SK-N-SH treated with all-trans-retinoic acid at 6 μM for 48 hours (cell line): ENCODE measurements around the gene TIAM1.

Source experiments
- ATAC-seq: fragments of 200-7000 bp; cut with Tn5 transposase; 3 replicates; pipeline ENCODE4 v1.9.1; 2020; ENCODE audit warnings: mild to moderate bottlenecking, moderate library complexity
- ARNTL ChIP-seq: fragments of 450-650 bp; formaldehyde crosslinking; IDR thresholded peaks from 2 replicates; pipeline ENCODE4 v1.5.0; 2020; ENCODE audit warnings: low read depth, mild to moderate bottlenecking, moderate library complexity, borderline replicate concordance
- BACH2 ChIP-seq: fragments of 250-450 bp; sonication (Bioruptor Pico); IDR thresholded peaks from 2 replicates; pipeline ENCODE4 v1.9.0; 2021; ENCODE audit warnings: mild to moderate bottlenecking, borderline replicate concordance
- CREB5 ChIP-seq: fragments of 250-450 bp; sonication (Bioruptor Pico); IDR thresholded peaks from 2 replicates; pipeline ENCODE4 v1.5.1; 2020; ENCODE audit warnings: low read depth, mild to moderate bottlenecking, moderate library complexity
- CSDC2 ChIP-seq: fragments of 250-450 bp; sonication (Bioruptor Pico); IDR thresholded peaks from 2 replicates; pipeline ENCODE4 v1.5.0; 2020; ENCODE audit warnings: mild to moderate bottlenecking, moderate library complexity
- CSRNP3 ChIP-seq: fragments of 250-450 bp; sonication (Bioruptor Pico); IDR thresholded peaks from 2 replicates; pipeline ENCODE4 v1.5.1; 2021; ENCODE audit warnings: mild to moderate bottlenecking, moderate library complexity
- ESRRG ChIP-seq: fragments of 250-450 bp; sonication (Bioruptor Pico); IDR thresholded peaks from 2 replicates; pipeline ENCODE4 v1.6.1; 2021; ENCODE audit warnings: mild to moderate bottlenecking
- GLIS3 ChIP-seq: fragments of 250-450 bp; sonication (Bioruptor Pico); IDR thresholded peaks from 2 replicates; pipeline ENCODE4 v1.5.0; 2020; ENCODE audit warnings: mild to moderate bottlenecking, moderate library complexity
- ISL1 ChIP-seq: fragments of 250-450 bp; sonication (Bioruptor Pico); IDR thresholded peaks from 2 replicates; pipeline ENCODE4 v2.1.2; 2022; ENCODE audit warnings: mild to moderate bottlenecking, moderate library complexity
- OSR1 ChIP-seq: fragments of 250-450 bp; sonication (Bioruptor Pico); IDR thresholded peaks from 2 replicates; pipeline ENCODE4 v1.8.0; 2022; ENCODE audit warnings: moderate library complexity, mild to moderate bottlenecking, inconsistent platforms
- PPARA ChIP-seq: fragments of 250-450 bp; sonication (Bioruptor Pico); IDR thresholded peaks from 2 replicates; pipeline ENCODE4 v1.5.0; 2020; ENCODE audit warnings: mild to moderate bottlenecking, borderline replicate concordance
- RARB ChIP-seq: fragments of 250-450 bp; sonication (Bioruptor Pico); IDR thresholded peaks from 2 replicates; pipeline ENCODE4 v1.8.0; 2021; ENCODE audit warnings: mild to moderate bottlenecking, moderate library complexity
- SNAI2 ChIP-seq: fragments of 250-450 bp; sonication (Bioruptor Pico); IDR thresholded peaks from 2 replicates; pipeline ENCODE4 v1.5.0; 2020; ENCODE audit warnings: mild to moderate bottlenecking, moderate library complexity
- TCF4 ChIP-seq: fragments of 250-450 bp; sonication (Bioruptor Pico); IDR thresholded peaks from 2 replicates; pipeline ENCODE4 v1.8.0; 2021; ENCODE audit warnings: mild to moderate bottlenecking, moderate library complexity, borderline replicate concordance
- TOX ChIP-seq: fragments of 250-450 bp; sonication (Bioruptor Pico); IDR thresholded peaks from 2 replicates; pipeline ENCODE4 v1.8.0; 2021; ENCODE audit warnings: mild to moderate bottlenecking, moderate library complexity, borderline replicate concordance
- TSHZ2 ChIP-seq: fragments of 250-450 bp; sonication (Bioruptor Pico); IDR thresholded peaks from 2 replicates; pipeline ENCODE4 v1.5.0; 2020; ENCODE audit warnings: mild to moderate bottlenecking, moderate library complexity
- ZFP3 ChIP-seq: fragments of 250-450 bp; sonication (Bioruptor Pico); IDR thresholded peaks from 2 replicates; pipeline ENCODE4 v1.5.0; 2020; ENCODE audit warnings: mild to moderate bottlenecking, moderate library complexity
- ZNF565 ChIP-seq: fragments of 450-650 bp; formaldehyde crosslinking; conservative IDR thresholded peaks from 2 replicates; pipeline ENCODE4 v1.5.0; 2020; ENCODE audit warnings: low read depth, mild to moderate bottlenecking, moderate library complexity
- ZNF70 ChIP-seq: fragments of 450-650 bp; formaldehyde crosslinking; IDR thresholded peaks from 2 replicates; pipeline ENCODE4 v1.5.0; 2020; ENCODE audit warnings: mild to moderate bottlenecking, moderate library complexity
- ZNF8 ChIP-seq: fragments of 450-650 bp; formaldehyde crosslinking; IDR thresholded peaks from 2 replicates; pipeline ENCODE4 v1.5.0; 2020; ENCODE audit warnings: mild to moderate bottlenecking, moderate library complexity
- TF ChIP-seq, protein P1 (sequence below): fragments of 250-450 bp; sonication (Bioruptor Pico); IDR thresholded peaks from 2 replicates; pipeline ENCODE4 v1.8.0; 2021; ENCODE audit warnings: low read depth, mild to moderate bottlenecking, moderate library complexity, borderline replicate concordance

The TIAM1 gene

DNA sequence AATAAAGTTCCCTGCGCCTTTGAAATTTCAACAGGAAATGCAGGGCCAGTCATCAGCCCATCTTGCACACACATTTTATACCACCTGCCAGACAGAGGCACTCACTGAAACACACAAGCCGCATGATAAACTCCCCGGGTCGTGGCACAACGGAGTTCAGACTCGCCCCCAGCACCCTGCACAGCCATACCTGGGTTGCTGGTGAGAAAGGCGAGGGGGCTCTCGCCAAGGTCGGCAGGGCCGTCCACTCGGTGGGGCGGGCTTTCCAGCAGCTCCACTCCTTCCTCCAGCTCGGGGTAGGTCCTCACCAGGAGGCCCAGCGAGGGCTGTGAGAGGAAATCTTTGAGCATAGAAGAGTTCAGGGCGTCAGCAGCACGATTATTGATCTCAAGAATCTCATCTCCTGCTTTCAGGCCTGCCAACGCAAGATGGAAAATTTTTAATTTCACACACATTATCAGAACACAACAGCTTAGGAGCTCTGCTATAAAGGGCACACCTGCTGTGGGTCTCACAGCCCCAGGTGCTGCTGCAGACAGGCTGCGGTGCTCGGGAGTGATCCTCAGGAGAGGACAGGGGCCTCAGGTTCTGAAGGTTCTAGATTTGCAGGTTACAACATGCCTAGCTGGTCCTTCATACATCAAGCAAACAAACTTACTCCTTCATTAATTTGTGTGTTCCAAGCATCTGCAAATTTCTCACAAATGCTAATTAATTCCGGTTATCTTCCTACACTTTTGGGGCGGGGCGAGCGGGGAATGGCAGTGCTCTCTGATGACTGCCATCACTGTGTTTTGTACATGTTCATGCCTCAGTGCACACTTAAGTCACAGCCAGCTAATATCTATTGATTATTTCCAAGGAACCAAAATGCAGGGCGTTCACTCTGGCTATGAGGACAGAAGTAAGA, 161.6 kb downstream of the TIAM1 start:
- no peak for ATAC-seq
- no peak for TF ChIP-seq RARB (CRISPR knock-in tag)
- no peak for TF ChIP-seq TOX (CRISPR knock-in tag)
- no peak for TF ChIP-seq CREB5
- TF ChIP-seq BACH2 (CRISPR knock-in tag) = no peak
- TF ChIP-seq OSR1 (CRISPR knock-in tag) = no peak
- TF ChIP-seq TSHZ2 (CRISPR knock-in tag) = no peak
- TF ChIP-seq CSDC2 (CRISPR knock-in tag) = no peak
- TF ChIP-seq GLIS3 (CRISPR knock-in tag) = no peak
- TF ChIP-seq ZNF565 (CRISPR knock-in tag) = no peak
- no peak for TF ChIP-seq ZNF8
- TF ChIP-seq PPARA = no peak
- TF ChIP-seq ZFP3 (CRISPR knock-in tag) = no peak
- no peak for TF ChIP-seq SNAI2 (CRISPR knock-in tag)
- no peak for TF ChIP-seq ARNTL (CRISPR knock-in tag)
- TF ChIP-seq CSRNP3 (CRISPR knock-in tag) = no peak
- TF ChIP-seq ZNF70 (CRISPR knock-in tag) = no peak
- TF ChIP-seq, protein P1, sequence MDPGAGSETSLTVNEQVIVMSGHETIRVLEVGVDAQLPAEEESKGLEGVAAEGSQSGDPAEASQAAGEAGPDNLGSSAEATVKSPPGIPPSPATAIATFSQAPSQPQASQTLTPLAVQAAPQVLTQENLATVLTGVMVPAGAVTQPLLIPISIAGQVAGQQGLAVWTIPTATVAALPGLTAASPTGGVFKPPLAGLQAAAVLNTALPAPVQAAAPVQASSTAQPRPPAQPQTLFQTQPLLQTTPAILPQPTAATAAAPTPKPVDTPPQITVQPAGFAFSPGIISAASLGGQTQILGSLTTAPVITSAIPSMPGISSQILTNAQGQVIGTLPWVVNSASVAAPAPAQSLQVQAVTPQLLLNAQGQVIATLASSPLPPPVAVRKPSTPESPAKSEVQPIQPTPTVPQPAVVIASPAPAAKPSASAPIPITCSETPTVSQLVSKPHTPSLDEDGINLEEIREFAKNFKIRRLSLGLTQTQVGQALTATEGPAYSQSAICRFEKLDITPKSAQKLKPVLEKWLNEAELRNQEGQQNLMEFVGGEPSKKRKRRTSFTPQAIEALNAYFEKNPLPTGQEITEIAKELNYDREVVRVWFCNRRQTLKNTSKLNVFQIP = no peak

GRCh38 chr21:31181082-31181750, 162.8 kb downstream of the TIAM1 start:
- no peak for ATAC-seq
- TF ChIP-seq CREB5 (no peak), ZNF70 (CRISPR knock-in tag) (no peak), CSDC2 (CRISPR knock-in tag) (no peak), PPARA (no peak), RARB (CRISPR knock-in tag) (no peak), TCF4 (no peak), TSHZ2 (CRISPR knock-in tag) (no peak), ESRRG (CRISPR knock-in tag) (no peak), ISL1 (no peak), ARNTL (CRISPR knock-in tag) (no peak), TOX (CRISPR knock-in tag) (no peak), ZFP3 (CRISPR knock-in tag) (no peak)
